GF-D8 (cell line): Measurements from ENCODE around the gene KLHL18.
"Not testable (repeated sequence)": the region's sequence is repeated elsewhere in the genome, so short reads cannot be mapped to it uniquely, and the experiment has no call there.

Experiments used
- DNase-seq: peaks from one replicate; lab custom pipeline; 2025; lab: John Stamatoyannopoulos, UW

The KLHL18 gene

GRCh38 chr3:47274652-47275051, 8.1 kb upstream of the KLHL18 start:
- DNase-seq = no peak

DNA sequence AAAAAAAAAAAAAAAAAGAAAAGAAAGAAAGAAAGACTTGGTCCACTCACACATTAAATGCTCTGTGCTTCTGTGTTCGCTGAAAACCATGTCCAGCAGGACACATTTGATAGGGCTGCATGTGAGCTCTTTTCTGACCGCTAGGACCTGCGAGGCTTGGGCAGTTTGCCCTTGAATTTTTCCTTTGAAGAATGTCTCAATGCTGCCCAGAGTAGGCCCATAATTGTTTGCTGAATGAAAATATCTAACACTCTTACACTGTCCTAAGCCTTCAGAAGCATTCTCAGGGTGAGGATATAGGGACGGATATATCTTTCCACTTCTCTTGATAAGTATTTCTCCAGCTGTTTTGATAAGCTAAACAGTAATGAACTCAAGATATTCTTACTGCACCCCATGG, 6.2 kb upstream of the KLHL18 start:
- DNase-seq = no peak

DNA sequence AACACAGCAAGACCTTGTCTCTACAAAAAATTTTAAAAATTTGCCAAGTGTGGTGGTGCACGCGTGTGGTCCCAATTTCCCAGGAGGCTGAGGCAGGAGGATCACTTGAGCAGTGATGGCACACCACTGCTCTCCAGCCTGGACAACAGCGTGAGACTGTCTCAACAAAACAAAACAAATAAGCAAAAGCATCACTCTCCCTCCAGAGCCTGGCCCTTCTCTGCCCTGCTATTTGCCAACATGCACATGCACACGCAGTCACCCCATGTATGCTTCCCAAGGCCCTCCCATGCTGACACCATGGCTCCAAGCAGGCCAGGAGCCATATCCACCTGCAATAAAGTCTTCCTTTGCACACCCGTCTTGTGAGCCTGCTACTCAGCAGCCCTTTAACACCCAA, 2.2 kb upstream of the KLHL18 start:
- no peak for DNase-seq

- DNase-seq = no peak
These were observed 421 bp downstream of the KLHL18 start for GRCh38 chr3:47283193-47283537.

- DNase-seq = no peak
These were observed 1.0 kb downstream of the KLHL18 start for GRCh38 chr3:47283591-47284364.

GRCh38 chr3:47288966-47289910, 6.5 kb downstream of the KLHL18 start:
- peak; percentile 46 for DNase-seq

- no peak for DNase-seq
These were observed 8.5 kb downstream of the KLHL18 start for GRCh38 chr3:47291158-47291753.

DNA sequence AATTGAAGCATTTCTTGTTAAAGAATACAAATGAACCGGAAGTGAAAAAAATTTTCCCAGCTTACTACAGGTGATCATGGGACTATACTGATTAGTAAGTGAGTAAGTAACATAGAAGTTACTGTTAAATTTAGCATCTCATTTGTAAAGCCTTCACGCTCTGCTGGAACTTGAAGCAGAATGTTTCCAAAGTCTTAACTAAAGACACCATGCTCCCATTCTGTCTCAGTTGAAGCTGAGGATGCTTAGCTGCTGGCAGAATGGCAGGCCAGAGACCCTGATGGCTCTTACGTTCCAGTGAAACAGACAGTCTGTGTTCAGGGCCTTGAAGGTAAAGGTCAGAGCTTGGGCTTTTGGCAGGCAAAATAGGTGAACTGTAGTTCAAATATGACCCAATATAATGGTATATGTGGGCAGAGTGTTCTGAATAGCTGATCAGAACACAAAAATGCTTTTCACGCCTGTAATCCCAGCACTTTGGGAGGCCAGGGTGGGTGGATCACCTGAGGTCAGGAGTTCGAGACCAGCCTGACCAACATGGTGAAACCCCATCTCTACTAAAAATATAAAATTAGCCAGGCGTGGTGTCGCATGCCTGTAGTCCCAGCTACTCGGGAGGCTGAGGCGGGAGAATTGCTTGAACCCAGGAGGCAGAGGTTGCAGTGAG, 9.1 kb downstream of the KLHL18 start:
- DNase-seq = not testable (repeated sequence)

- no peak for DNase-seq
These were observed 11.1 kb downstream of the KLHL18 start for GRCh38 chr3:47293822-47294221.

DNA sequence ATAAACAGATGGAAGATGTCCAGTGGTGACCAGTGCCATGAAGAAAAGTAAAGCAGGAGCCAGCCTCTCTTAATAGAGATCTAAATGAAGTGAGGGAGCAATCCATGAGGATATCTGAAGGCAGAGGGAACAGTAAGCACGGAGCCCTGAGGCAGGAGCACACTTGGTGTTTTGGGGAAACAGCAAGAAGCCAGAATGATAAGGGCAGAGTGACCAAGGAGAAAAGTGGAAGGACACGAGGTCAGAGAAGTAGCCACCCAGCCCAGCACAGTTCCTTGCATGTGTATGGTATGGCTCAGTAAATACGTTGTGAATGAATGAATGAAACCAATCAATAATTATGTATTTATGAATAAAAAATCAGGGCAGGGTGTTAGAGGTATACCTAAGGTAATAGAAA, 11.6 kb downstream of the KLHL18 start:
- DNase-seq = no peak

GRCh38 chr3:47295322-47295721, 12.6 kb downstream of the KLHL18 start:
- DNase-seq = no peak

DNA sequence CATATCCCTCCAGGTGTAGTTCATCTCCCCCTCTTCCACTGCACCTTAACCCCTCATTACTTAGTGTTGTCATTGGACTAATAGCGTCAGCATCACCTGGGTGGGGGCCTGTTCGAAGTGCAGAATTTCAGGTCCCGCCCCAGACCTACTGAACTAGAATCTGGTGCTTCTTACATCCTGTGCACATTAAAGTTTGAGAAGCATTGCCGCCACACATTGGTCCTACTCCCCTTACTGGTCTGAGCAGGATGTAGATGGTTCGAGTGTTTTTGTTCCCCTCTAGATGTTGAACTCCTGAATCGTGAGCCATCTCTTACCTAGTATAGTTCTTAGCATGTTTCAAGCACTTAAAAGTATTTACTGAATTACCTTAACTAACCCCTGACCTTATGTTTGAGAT, 13.2 kb downstream of the KLHL18 start:
- no peak for DNase-seq

- no peak for DNase-seq
These were observed 14.0 kb downstream of the KLHL18 start for GRCh38 chr3:47296562-47297302.

- no peak for DNase-seq
These were observed 15.7 kb downstream of the KLHL18 start for GRCh38 chr3:47298439-47298838.

GRCh38 chr3:47299381-47300318, 16.9 kb downstream of the KLHL18 start:
- no peak for DNase-seq

DNA sequence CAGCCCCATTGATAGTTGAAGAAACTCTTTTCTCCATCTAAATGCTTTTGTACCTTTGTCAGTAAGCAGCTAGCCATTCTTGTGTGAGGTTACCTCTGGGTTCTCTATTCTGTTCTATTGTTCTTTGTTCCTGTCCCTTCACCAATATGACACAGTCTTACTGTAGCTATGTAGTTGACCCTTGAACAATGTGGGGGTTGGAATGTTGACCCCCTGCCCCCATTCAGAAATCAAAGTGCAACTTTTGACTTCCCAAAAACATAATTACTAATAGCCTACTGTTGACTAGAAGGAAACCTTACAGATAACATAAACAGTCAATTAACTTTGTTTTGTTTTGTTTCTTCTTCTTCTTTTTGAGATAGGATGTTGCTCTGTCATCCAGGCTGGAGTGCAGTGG, 18.7 kb downstream of the KLHL18 start:
- no peak for DNase-seq

GRCh38 chr3:47306022-47306421, 23.3 kb downstream of the KLHL18 start:
- DNase-seq = no peak

- DNase-seq = not testable (repeated sequence)
These were observed 26.5 kb downstream of the KLHL18 start for GRCh38 chr3:47309231-47309630.

DNA sequence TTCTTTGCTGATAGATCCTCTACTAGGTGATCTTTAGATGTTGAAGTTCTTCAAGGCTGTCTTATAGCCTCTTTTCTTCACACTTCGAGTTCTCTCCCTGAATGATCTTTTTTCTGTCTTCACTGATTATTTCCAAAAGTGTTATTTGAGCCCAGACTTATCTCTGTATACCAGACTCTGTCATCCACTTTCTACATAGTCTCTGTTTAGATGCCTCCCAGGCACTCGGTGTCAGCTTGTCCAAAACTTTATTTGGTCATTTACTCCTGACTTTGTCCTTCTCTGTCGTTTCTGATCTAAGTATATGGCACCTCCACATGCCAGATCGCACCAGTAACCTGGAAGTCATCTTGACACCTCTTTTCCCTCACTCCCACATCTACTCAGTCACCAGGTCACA, 27.6 kb downstream of the KLHL18 start:
- no peak for DNase-seq

GRCh38 chr3:47313341-47314055, 30.8 kb downstream of the KLHL18 start:
- no peak for DNase-seq
